Measurements from ENCODE around the gene FSCN2.

Gene FSCN2

GRCh38 chr17:81536299-81537290, 8.4 kb downstream of the FSCN2 start:
- Histone ChIP-seq H3K27me3 (replicated peaks; ENCODE audit: control insufficient read depth, insufficient read depth, low read length) (no peaks in the 10 kb centered on the region), H3K36me3 (ENCODE audit: control insufficient read depth, insufficient read depth, low read length) (peaks cover 6% of the 10 kb centered on the region), H3K4me3 (replicated peaks; ENCODE audit: low read depth, low read length) (no peak overlapping the region)
- no peak for TF ChIP-seq CTCF (IDR thresholded peaks at IDR 0.05; ENCODE audit: insufficient read depth, low read length, poor library complexity, severe bottlenecking)
- DNase-seq (ENCODE audit: extremely low read depth, insufficient read length), result no peak

DNA sequence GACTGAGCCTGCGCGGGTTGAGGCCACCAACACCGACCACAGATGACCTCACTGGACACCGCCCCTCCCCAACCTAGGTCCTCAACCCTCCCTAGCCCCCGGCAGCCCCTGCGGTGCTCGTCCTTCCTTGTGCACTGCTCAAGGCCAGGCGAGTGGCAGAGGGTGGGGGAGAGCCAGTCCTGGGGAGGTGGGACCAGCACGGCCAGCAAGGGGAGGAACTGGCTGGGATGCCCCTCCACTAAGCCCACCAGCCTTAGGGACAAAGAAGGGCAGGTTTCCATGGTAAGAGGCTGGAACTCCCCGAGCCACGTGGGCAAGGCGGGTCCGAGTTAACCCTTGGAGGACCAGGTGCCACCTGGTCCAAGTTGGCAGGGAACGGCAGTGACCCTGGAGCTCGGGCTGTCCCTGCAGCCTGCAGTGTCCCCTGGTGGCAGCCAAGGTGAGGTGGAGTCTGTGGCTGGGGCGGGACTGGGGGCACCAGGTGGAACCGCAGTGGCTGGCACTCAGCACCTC, 9.2 kb downstream of the FSCN2 start:
- H3K4me3 ChIP-seq (replicated peaks; ENCODE audit: low read depth, low read length), result no peak overlapping the region

GRCh38 chr17:81537856-81538555, 9.8 kb downstream of the FSCN2 start:
- Histone ChIP-seq H3K4me3 (replicated peaks; ENCODE audit: low read depth, low read length) (no peak overlapping the region), H3K36me3 (ENCODE audit: control insufficient read depth, insufficient read depth, low read length) (peaks cover 10% of the 10 kb centered on the region), H3K27me3 (replicated peaks; ENCODE audit: control insufficient read depth, insufficient read depth, low read length) (no peaks in the 10 kb centered on the region)
- no peak for DNase-seq (ENCODE audit: extremely low read depth, insufficient read length)
- TF ChIP-seq CTCF (IDR thresholded peaks at IDR 0.05; ENCODE audit: insufficient read depth, low read length, poor library complexity, severe bottlenecking), result no peak

More for the DNA sequence above, 9.2 kb downstream of the FSCN2 start:
- Histone ChIP-seq H3K36me3 (ENCODE audit: control insufficient read depth, insufficient read depth, low read length) (peaks cover 6% of the 10 kb centered on the region), H3K27me3 (replicated peaks; ENCODE audit: control insufficient read depth, insufficient read depth, low read length) (no peaks in the 10 kb centered on the region)
- peak; percentile 53 for DNase-seq (ENCODE audit: extremely low read depth, insufficient read length)
- peak; percentile 61 for TF ChIP-seq CTCF (IDR thresholded peaks at IDR 0.05; ENCODE audit: insufficient read depth, low read length, poor library complexity, severe bottlenecking)

DNA sequence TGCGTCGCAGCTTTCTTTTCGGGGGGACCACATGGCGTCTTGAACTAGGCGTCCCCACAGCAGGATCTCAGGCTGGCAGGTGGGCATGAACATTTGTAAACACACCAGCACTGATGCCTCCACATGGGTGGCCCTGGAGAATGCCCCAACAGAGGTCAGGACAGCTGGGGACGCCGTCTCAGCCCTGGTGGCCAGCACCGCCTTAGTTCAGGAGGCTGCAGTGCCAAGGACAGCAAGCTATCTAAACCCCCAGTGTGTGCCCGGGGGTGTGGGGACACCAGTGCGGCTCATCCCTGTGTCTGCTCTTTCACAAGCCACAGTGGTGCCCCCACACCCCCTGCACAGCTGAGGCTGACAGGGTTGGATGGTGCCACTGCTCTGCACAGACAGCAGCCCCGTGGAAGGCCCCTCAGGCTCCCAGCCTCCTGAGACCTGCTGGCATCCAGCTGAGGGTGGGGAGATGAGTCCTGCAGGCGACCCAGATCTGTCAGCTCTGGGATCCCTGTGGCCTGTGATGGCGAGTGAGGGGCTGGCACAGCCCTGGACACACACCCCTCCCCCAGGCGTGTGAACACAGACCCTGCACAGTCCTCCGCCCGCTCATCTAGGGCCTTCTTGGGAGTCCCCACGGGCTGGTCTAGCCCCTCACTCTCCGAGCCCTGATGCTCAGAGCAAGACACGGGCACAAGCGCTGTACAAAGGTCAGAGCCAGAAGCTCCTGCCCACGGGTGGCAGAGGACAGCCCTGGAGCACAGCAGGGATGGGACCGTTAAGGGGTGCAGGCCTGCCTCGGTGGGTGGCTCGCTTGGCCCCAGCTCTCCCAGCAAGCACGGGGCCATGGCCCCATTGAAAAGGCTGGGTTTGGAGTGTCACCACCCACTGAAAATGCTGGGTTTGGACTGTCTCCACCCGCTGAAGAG, 10.7 kb downstream of the FSCN2 start:
- Histone ChIP-seq H3K36me3 (ENCODE audit: control insufficient read depth, insufficient read depth, low read length) (peaks cover 17% of the 10 kb centered on the region), H3K4me3 (replicated peaks; ENCODE audit: low read depth, low read length) (no peak overlapping the region), H3K27me3 (replicated peaks; ENCODE audit: control insufficient read depth, insufficient read depth, low read length) (no peaks in the 10 kb centered on the region)
- TF ChIP-seq CTCF (IDR thresholded peaks at IDR 0.05; ENCODE audit: insufficient read depth, low read length, poor library complexity, severe bottlenecking), result no peak
- DNase-seq (ENCODE audit: extremely low read depth, insufficient read length), result no peak

GRCh38 chr17:81539571-81539900, 11.4 kb downstream of the FSCN2 start:
- no peaks in the 10 kb centered on the region for H3K27me3 ChIP-seq (replicated peaks; ENCODE audit: control insufficient read depth, insufficient read depth, low read length)
- no peak for TF ChIP-seq CTCF (IDR thresholded peaks at IDR 0.05; ENCODE audit: insufficient read depth, low read length, poor library complexity, severe bottlenecking)
- peaks cover 21% of the 10 kb centered on the region for H3K36me3 ChIP-seq (ENCODE audit: control insufficient read depth, insufficient read depth, low read length)
- no peak overlapping the region for H3K4me3 ChIP-seq (replicated peaks; ENCODE audit: low read depth, low read length)
- DNase-seq (ENCODE audit: extremely low read depth, insufficient read length), result peak; percentile 4
